HG03039 (cell line): ENCODE results near the gene DGKI.

Experiments used
- ATAC-seq: cut with Tn5 transposase; IDR thresholded peaks from one replicate; pipeline ENCODE4 v1.9.1; 2021; ENCODE audit warnings: mild to moderate bottlenecking, moderate library complexity; ENCODE audit not compliant: unreplicated experiment

DGKI gene

GRCh38 chr7:137791930-137792329 is 54.8 kb downstream of the DGKI start:
- ATAC-seq: no peak

- ATAC-seq: no peak
Observed at GRCh38 chr7:137790828-137791227, 55.9 kb downstream of the DGKI start.

GRCh38 chr7:137789215-137789882 is 57.4 kb downstream of the DGKI start:
- no peak for ATAC-seq

GRCh38 chr7:137787301-137787976 is 59.3 kb downstream of the DGKI start:
- no peak for ATAC-seq

- no peak for ATAC-seq
Observed at GRCh38 chr7:137778511-137778910, 68.3 kb downstream of the DGKI start.

GRCh38 chr7:137774793-137775201 is 72.0 kb downstream of the DGKI start:
- no peak for ATAC-seq

GRCh38 chr7:137772748-137773147 is 74.0 kb downstream of the DGKI start:
- ATAC-seq: no peak

GRCh38 chr7:137772316-137772715 is 74.5 kb downstream of the DGKI start:
- no peak for ATAC-seq

- no peak for ATAC-seq
Observed at GRCh38 chr7:137771679-137772078, 75.1 kb downstream of the DGKI start.

GRCh38 chr7:137771273-137771672 is 75.5 kb downstream of the DGKI start:
- no peak for ATAC-seq

- no peak for ATAC-seq
Observed at GRCh38 chr7:137768366-137768765, 78.4 kb downstream of the DGKI start.

- no peak for ATAC-seq
Observed at GRCh38 chr7:137762334-137762733, 84.4 kb downstream of the DGKI start.

- ATAC-seq: no peak
Observed at GRCh38 chr7:137760111-137760510, 86.7 kb downstream of the DGKI start.

GRCh38 chr7:137757146-137757925 is 89.4 kb downstream of the DGKI start:
- ATAC-seq: no peak

- ATAC-seq: no peak
Observed at GRCh38 chr7:137755846-137756651, 90.7 kb downstream of the DGKI start.

GRCh38 chr7:137755427-137755826 is 91.3 kb downstream of the DGKI start:
- no peak for ATAC-seq

- ATAC-seq: no peak
Observed at GRCh38 chr7:137753948-137754851, 92.6 kb downstream of the DGKI start.

GRCh38 chr7:137753575-137753947 is 93.2 kb downstream of the DGKI start:
- no peak for ATAC-seq

GRCh38 chr7:137753067-137753466 is 93.7 kb downstream of the DGKI start:
- no peak for ATAC-seq

GRCh38 chr7:137751361-137752009 is 95.3 kb downstream of the DGKI start:
- no peak for ATAC-seq
